GM19099 (cell line): ENCODE measurements around the gene LIMS1.

Experiments used
- POLR2A ChIP-seq: IDR thresholded peaks from 3 replicates; pipeline ENCODE4 v1.6.1; 2011; ENCODE audit warnings: low read depth; ENCODE audit not compliant: insufficient read length; ENCODE audit errors: extremely low read depth

LIMS1 gene

GRCh38 chr2:108619925-108620620 lies 85.8 kb downstream of the LIMS1 start:
- no peak for TF ChIP-seq POLR2A

GRCh38 chr2:108620656-108621055 lies 86.4 kb downstream of the LIMS1 start:
- TF ChIP-seq POLR2A: no peak

GRCh38 chr2:108621087-108621559 lies 86.9 kb downstream of the LIMS1 start:
- TF ChIP-seq POLR2A: no peak

GRCh38 chr2:108621687-108622681 lies 87.7 kb downstream of the LIMS1 start:
- TF ChIP-seq POLR2A: no peak

GRCh38 chr2:108623616-108624015 lies 89.3 kb downstream of the LIMS1 start:
- TF ChIP-seq POLR2A: no peak

GRCh38 chr2:108625186-108625827 lies 91.0 kb downstream of the LIMS1 start:
- no peak for TF ChIP-seq POLR2A

- no peak for TF ChIP-seq POLR2A
These were observed 91.5 kb downstream of the LIMS1 start for GRCh38 chr2:108625828-108626195.

- TF ChIP-seq POLR2A: no peak
These were observed 92.7 kb downstream of the LIMS1 start for GRCh38 chr2:108626995-108627394.

- TF ChIP-seq POLR2A: no peak
These were observed 93.8 kb downstream of the LIMS1 start for GRCh38 chr2:108627911-108628567.

- TF ChIP-seq POLR2A: no peak
These were observed 94.7 kb downstream of the LIMS1 start for GRCh38 chr2:108628936-108629335.

- no peak for TF ChIP-seq POLR2A
These were observed 95.1 kb downstream of the LIMS1 start for GRCh38 chr2:108629417-108629816.

- no peak for TF ChIP-seq POLR2A
These were observed 96.5 kb downstream of the LIMS1 start for GRCh38 chr2:108630567-108631405.

GRCh38 chr2:108632332-108633160 lies 98.3 kb downstream of the LIMS1 start:
- no peak for TF ChIP-seq POLR2A
